Activated naive CD8-positive, alpha-beta T cell treated with anti-CD3 and anti-CD28 coated beads, Interleukin-2, amount 50 U/mL, for 24 hours (primary cell): ENCODE results near the gene PRADC1.
A peak's percentile ranks its signal among the peaks of the same experiment; 100 is the strongest.

Source experiments
- ATAC-seq: fragments of 150-1000 bp; cut with Tn5 transposase; one replicate; pipeline ENCODE4 v1.10.0; 2021
- DNase-seq: peaks from one replicate; pipeline ENCODE4 v3.0.0; 2021
- H3K27ac Mint-ChIP-seq: one replicate; pipeline ENCODE4 v1.8.0; 2021; ENCODE audit warnings: mild to moderate bottlenecking, mixed read lengths
- H3K27me3 Mint-ChIP-seq: one replicate; pipeline ENCODE4 v1.8.0; 2021; ENCODE audit warnings: mixed read lengths
- H3K36me3 Mint-ChIP-seq: one replicate; pipeline ENCODE4 v1.8.0; 2021; ENCODE audit warnings: low read depth, mixed read lengths
- H3K4me1 Mint-ChIP-seq: one replicate; pipeline ENCODE4 v1.8.0; 2021; ENCODE audit warnings: mixed read lengths
- H3K4me3 Mint-ChIP-seq: one replicate; pipeline ENCODE4 v1.8.0; 2021; ENCODE audit warnings: mild to moderate bottlenecking, moderate library complexity, mixed read lengths
- H3K9me3 Mint-ChIP-seq: one replicate; pipeline ENCODE4 v1.8.0; 2021; ENCODE audit warnings: mixed read lengths

The PRADC1 gene

GRCh38 chr2:73253901-73254300 is 20.9 kb upstream of the PRADC1 start:
- DNase-seq (no peak), ATAC-seq (no peak)
- H3K27me3 Mint-ChIP-seq, result no peaks in the 10 kb centered on the region
- H3K4me1 Mint-ChIP-seq, result no peaks in the 10 kb centered on the region
- no peak overlapping the region for H3K27ac Mint-ChIP-seq
- peaks cover 46% of the 10 kb centered on the region for H3K36me3 Mint-ChIP-seq
- H3K4me3 Mint-ChIP-seq, result no peak overlapping the region
- H3K9me3 Mint-ChIP-seq, result no peaks in the 10 kb centered on the region

- no peak for DNase-seq
- H3K4me1 Mint-ChIP-seq, result no peaks in the 10 kb centered on the region
- no peaks in the 10 kb centered on the region for H3K9me3 Mint-ChIP-seq
- H3K4me3 Mint-ChIP-seq, result no peak overlapping the region
- H3K27me3 Mint-ChIP-seq, result no peaks in the 10 kb centered on the region
- peaks cover 47% of the 10 kb centered on the region for H3K36me3 Mint-ChIP-seq
- peak overlapping the region; percentile 18 for H3K27ac Mint-ChIP-seq
- no peak for ATAC-seq
Measured at GRCh38 chr2:73253400-73253799, 20.4 kb upstream of the PRADC1 start.

GRCh38 chr2:73252238-73253027 is 19.4 kb upstream of the PRADC1 start:
- Mint-ChIP-seq H3K36me3 (peaks cover 53% of the 10 kb centered on the region), H3K27ac (no peak overlapping the region)
- no peak for ATAC-seq

GRCh38 chr2:73250872-73251846 is 18.1 kb upstream of the PRADC1 start:
- DNase-seq (no peak), ATAC-seq (no peak)
- H3K36me3 Mint-ChIP-seq, result peaks cover 66% of the 10 kb centered on the region
- no peaks in the 10 kb centered on the region for H3K27me3 Mint-ChIP-seq
- H3K4me1 Mint-ChIP-seq, result peaks cover 3% of the 10 kb centered on the region
- H3K9me3 Mint-ChIP-seq, result no peaks in the 10 kb centered on the region
- no peak overlapping the region for H3K4me3 Mint-ChIP-seq
- no peak overlapping the region for H3K27ac Mint-ChIP-seq

More at GRCh38 chr2:73252238-73253027, 19.4 kb upstream of the PRADC1 start:
- Mint-ChIP-seq H3K4me1 (no peaks in the 10 kb centered on the region), H3K9me3 (no peaks in the 10 kb centered on the region), H3K4me3 (no peak overlapping the region), H3K27me3 (no peaks in the 10 kb centered on the region)
- DNase-seq, result no peak

- DNase-seq (no peak), ATAC-seq (no peak)
- Mint-ChIP-seq H3K4me1 (peaks cover 6% of the 10 kb centered on the region), H3K36me3 (peaks cover 74% of the 10 kb centered on the region), H3K4me3 (no peak overlapping the region), H3K9me3 (no peaks in the 10 kb centered on the region), H3K27ac (no peak overlapping the region), H3K27me3 (no peaks in the 10 kb centered on the region)
Measured at GRCh38 chr2:73249636-73250035, 16.6 kb upstream of the PRADC1 start.

GRCh38 chr2:73246850-73247249 is 13.8 kb upstream of the PRADC1 start:
- peaks cover 70% of the 10 kb centered on the region for H3K36me3 Mint-ChIP-seq
- H3K4me3 Mint-ChIP-seq, result no peak overlapping the region
- no peaks in the 10 kb centered on the region for H3K9me3 Mint-ChIP-seq
- peak overlapping the region; percentile 16 for H3K27ac Mint-ChIP-seq
- peaks cover 9% of the 10 kb centered on the region for H3K4me1 Mint-ChIP-seq
- no peaks in the 10 kb centered on the region for H3K27me3 Mint-ChIP-seq
- DNase-seq, result no peak
- no peak for ATAC-seq

- DNase-seq (no peak), ATAC-seq (no peak)
- Mint-ChIP-seq H3K27me3 (no peaks in the 10 kb centered on the region), H3K4me3 (no peak overlapping the region), H3K4me1 (peaks cover 14% of the 10 kb centered on the region), H3K9me3 (no peaks in the 10 kb centered on the region), H3K36me3 (peaks cover 70% of the 10 kb centered on the region), H3K27ac (peak overlapping the region; percentile 53)
Measured at GRCh38 chr2:73244580-73244979, 11.5 kb upstream of the PRADC1 start.

- peaks cover 69% of the 10 kb centered on the region for H3K36me3 Mint-ChIP-seq
Measured at GRCh38 chr2:73243884-73244570, 11.0 kb upstream of the PRADC1 start.

GRCh38 chr2:73239776-73240175 is 6.7 kb upstream of the PRADC1 start:
- Mint-ChIP-seq H3K4me1 (peaks cover 47% of the 10 kb centered on the region), H3K4me3 (no peak overlapping the region), H3K9me3 (no peaks in the 10 kb centered on the region), H3K36me3 (peaks cover 72% of the 10 kb centered on the region), H3K27me3 (no peaks in the 10 kb centered on the region), H3K27ac (peak overlapping the region; percentile 0)
- DNase-seq (no peak), ATAC-seq (no peak)

More at GRCh38 chr2:73243884-73244570, 11.0 kb upstream of the PRADC1 start:
- Mint-ChIP-seq H3K4me3 (no peak overlapping the region), H3K27ac (peak overlapping the region; percentile 53), H3K27me3 (no peaks in the 10 kb centered on the region), H3K9me3 (no peaks in the 10 kb centered on the region), H3K4me1 (peaks cover 19% of the 10 kb centered on the region)
- no peak for ATAC-seq
- DNase-seq, result no peak

GRCh38 chr2:73238976-73239375 is 5.9 kb upstream of the PRADC1 start:
- DNase-seq, result no peak
- peaks cover 45% of the 10 kb centered on the region for H3K4me1 Mint-ChIP-seq
- peaks cover 67% of the 10 kb centered on the region for H3K36me3 Mint-ChIP-seq
- no peak for ATAC-seq
- no peak overlapping the region for H3K4me3 Mint-ChIP-seq
- H3K27ac Mint-ChIP-seq, result no peak overlapping the region
- no peaks in the 10 kb centered on the region for H3K9me3 Mint-ChIP-seq
- H3K27me3 Mint-ChIP-seq, result no peaks in the 10 kb centered on the region

GRCh38 chr2:73238149-73238548 is 5.1 kb upstream of the PRADC1 start:
- Mint-ChIP-seq H3K4me1 (peaks cover 47% of the 10 kb centered on the region), H3K36me3 (peaks cover 61% of the 10 kb centered on the region), H3K27ac (no peak overlapping the region), H3K4me3 (peak overlapping the region; percentile 4), H3K27me3 (no peaks in the 10 kb centered on the region), H3K9me3 (no peaks in the 10 kb centered on the region)
- DNase-seq, result no peak
- no peak for ATAC-seq

GRCh38 chr2:73237168-73237567 is 4.1 kb upstream of the PRADC1 start:
- Mint-ChIP-seq H3K9me3 (no peaks in the 10 kb centered on the region), H3K4me3 (peak overlapping the region; percentile 99), H3K4me1 (peaks cover 53% of the 10 kb centered on the region), H3K27me3 (no peaks in the 10 kb centered on the region), H3K36me3 (peaks cover 57% of the 10 kb centered on the region), H3K27ac (peak overlapping the region; percentile 76)
- no peak for DNase-seq
- no peak for ATAC-seq

- H3K36me3 Mint-ChIP-seq, result peaks cover 48% of the 10 kb centered on the region
- peaks cover 53% of the 10 kb centered on the region for H3K4me1 Mint-ChIP-seq
- H3K9me3 Mint-ChIP-seq, result no peaks in the 10 kb centered on the region
- peak overlapping the region; percentile 95 for H3K27ac Mint-ChIP-seq
- DNase-seq, result no peak
- H3K27me3 Mint-ChIP-seq, result no peaks in the 10 kb centered on the region
- H3K4me3 Mint-ChIP-seq, result peak overlapping the region; percentile 99
- no peak for ATAC-seq
Measured at GRCh38 chr2:73235315-73236028, 2.4 kb upstream of the PRADC1 start.
